GM12801 (cell line): ENCODE data around the gene TBC1D1.

Source experiments
- CTCF ChIP-seq: IDR thresholded peaks from one replicate; pipeline ENCODE4 v1.5.1; 2011; ENCODE audit warnings: control low read depth; ENCODE audit not compliant: insufficient read length; ENCODE audit errors: extremely low read depth

TBC1D1 gene

GRCh38 chr4:38099020-38099600 is 208.2 kb downstream of the TBC1D1 start:
- TF ChIP-seq CTCF: no peak

- TF ChIP-seq CTCF: no peak
These were observed 209.1 kb downstream of the TBC1D1 start for GRCh38 chr4:38099908-38100407.

GRCh38 chr4:38100474-38101255 is 209.8 kb downstream of the TBC1D1 start:
- no peak for TF ChIP-seq CTCF

GRCh38 chr4:38101563-38101962 is 210.7 kb downstream of the TBC1D1 start:
- no peak for TF ChIP-seq CTCF

- TF ChIP-seq CTCF: no peak
These were observed 212.2 kb downstream of the TBC1D1 start for GRCh38 chr4:38102957-38103588.

GRCh38 chr4:38105475-38106220 is 214.8 kb downstream of the TBC1D1 start:
- TF ChIP-seq CTCF: no peak

GRCh38 chr4:38106311-38106710 is 215.4 kb downstream of the TBC1D1 start:
- TF ChIP-seq CTCF: no peak
